H1 (cell line): ENCODE results near the gene VRK2. TPM values are rescaled to one million over a fixed set of nuclear protein-coding genes. Genes with fewer than 3 reads are reported as not detected.

Experiments
- CHD2 ChIP-seq: IDR thresholded peaks from 2 replicates; pipeline ENCODE4 v1.6.1; 2012; ENCODE audit warnings: low read length, improper control_type of control experiment
- GTF2F1 ChIP-seq: IDR thresholded peaks from 2 replicates; pipeline ENCODE4 v1.6.1; 2012; ENCODE audit warnings: low read depth, low read length, improper control_type of control experiment, borderline replicate concordance
- POU5F1 ChIP-seq: IDR thresholded peaks from 2 replicates; pipeline ENCODE4 v1.6.1; 2011; ENCODE audit warnings: low read depth, mild to moderate bottlenecking, low read length, moderate library complexity
- RAD21 ChIP-seq, 2 experiments: IDR thresholded peaks in 1 of 2; conservative IDR thresholded peaks in 1 of 2; 2 replicates each; pipeline ENCODE4 v1.6.1; 2011; ENCODE audit warnings: low read depth in 2 of 2, low read length in 2 of 2, improper control_type of control experiment in 1 of 2, inconsistent platforms in 1 of 2, mild to moderate bottlenecking in 1 of 2, moderate library complexity in 1 of 2
- SIRT6 ChIP-seq: IDR thresholded peaks from one replicate; pipeline ENCODE4 v1.7.1; 2012; ENCODE audit warnings: low read length, inconsistent platforms
- SIX5 ChIP-seq: IDR thresholded peaks from 2 replicates; pipeline ENCODE4 v1.6.1; 2011; ENCODE audit warnings: mild to moderate bottlenecking, low read depth, low read length
- TBP ChIP-seq: IDR thresholded peaks from 2 replicates; pipeline ENCODE4 v1.6.1; 2011; ENCODE audit warnings: low read depth, low read length, improper control_type of control experiment
- polyA plus RNA-seq, 7 experiments: library from polyadenylated mRNA; depleted of rRNA in 3 of 7; stranded (reverse) in 5 of 7; unstranded in 2 of 7; fragments of >200 nt in 5 of 7; fragments of 200-250 nt in 2 of 7; gene quantifications; 1 replicate in 5 of 7; 2 replicates in 1 of 7; 4 replicates in 1 of 7; pipeline versions ENCODE4 v1.2.1 to v1.2.3, GENCODE V29; 2011 to 2013; ENCODE audit warnings: missing spikeins in 2 of 7, mixed read lengths in 2 of 7
- total RNA-seq: library from RNA; stranded (reverse); fragmentation: NEBNext Ultra II Directional; extraction: Animal tissue kit (Norgen Biotek cat#: 25700); gene quantifications from 2 replicates; pipeline ENCODE4 v1.2.1, GENCODE V29; 2021

The VRK2 gene
- total and polyA plus RNA-seq, 2 of the 8 experiments (the other 6 are each of a cell fraction or from before 2014, with no cell fraction given): 7.6 to 27.8 TPM

GRCh38 chr2:58197894-58198293, 151.3 kb downstream of the VRK2 start (continued):
- TF ChIP-seq RAD21 (IDR thresholded peaks at IDR 0.05 in 1 of 2, conservative IDR thresholded peaks at IDR 0.05 in 1 of 2; ENCODE audit: low read depth in 2 of 2, low read length in 2 of 2): no peak
- no peak for TF ChIP-seq SIX5
- TF ChIP-seq GTF2F1: no peak
- no peak for TF ChIP-seq POU5F1
- TF ChIP-seq TBP: no peak
- no peak for TF ChIP-seq SIRT6
- no peak for TF ChIP-seq CHD2
